Measurements from ENCODE around the gene CWH43. TPM values are rescaled to one million over a fixed set of nuclear protein-coding genes. Genes with fewer than 3 reads are reported as not detected.
A peak's percentile ranks its signal among the peaks of the same experiment; 100 is the strongest.

The CWH43 gene
- total RNA-seq, 2 donors from 2014 or later = 14.8 to 118 TPM

GRCh38 chr4:48985602-48985975 lies 486 bp upstream of the CWH43 start:
- peak overlapping the region in 1 of 2 donors; percentile 51 for H3K4me3 ChIP-seq
- H3K9me3 ChIP-seq = no peaks in the 10 kb centered on the region

GRCh38 chr4:48986654-48987164 lies 634 bp downstream of the CWH43 start:
- Histone ChIP-seq H3K27me3 (replicated peaks; ENCODE audit: insufficient read depth) (no peaks in the 10 kb centered on the region), H3K36me3 (no peaks in the 10 kb centered on the region), H3K27ac (peak overlapping the region; percentile 61 to 62), H3K4me1 (replicated peaks) (no peaks in the 10 kb centered on the region), H3K4me3 (peak overlapping the region; percentile 36 to 51), H3K9me3 (no peaks in the 10 kb centered on the region)
- WGBS = 22% methylated on average over 27 of the region's 27 CpGs
- intact Hi-C loops (cut with DNase I) = no loop called here
- no peak for DNase-seq (ENCODE audit: low spot score)
- TF ChIP-seq POLR2AphosphoS5 (IDR thresholded peaks at IDR 0.05) = no peak
- no peak for TF ChIP-seq CTCF (IDR thresholded peaks at IDR 0.05)
- no peak for TF ChIP-seq POLR2A (IDR thresholded peaks at IDR 0.05)

More at GRCh38 chr4:48985602-48985975, 486 bp upstream of the CWH43 start:
- H3K27me3 ChIP-seq (replicated peaks; ENCODE audit: insufficient read depth) = no peaks in the 10 kb centered on the region
- intact Hi-C loops (cut with DNase I) = no loop called here
- H3K27ac ChIP-seq = no peak overlapping the region
- TF ChIP-seq CTCF (IDR thresholded peaks at IDR 0.05) (no peak), POLR2AphosphoS5 (IDR thresholded peaks at IDR 0.05) (no peak), POLR2A (IDR thresholded peaks at IDR 0.05) (no peak)
- H3K36me3 ChIP-seq = no peaks in the 10 kb centered on the region
- 27% methylated on average over 18 of the region's 18 CpGs for WGBS
- DNase-seq (ENCODE audit: low spot score) = no peak
- H3K4me1 ChIP-seq (replicated peaks) = no peaks in the 10 kb centered on the region

GRCh38 chr4:48989461-48990203 lies 3.6 kb downstream of the CWH43 start:
- no peaks in the 10 kb centered on the region for H3K27me3 ChIP-seq (replicated peaks; ENCODE audit: insufficient read depth)
- TF ChIP-seq POLR2AphosphoS5 (IDR thresholded peaks at IDR 0.05) (no peak), CTCF (IDR thresholded peaks at IDR 0.05) (no peak), POLR2A (IDR thresholded peaks at IDR 0.05) (no peak)
- no peaks in the 10 kb centered on the region for H3K36me3 ChIP-seq
- H3K9me3 ChIP-seq = no peaks in the 10 kb centered on the region
- intact Hi-C loops (cut with DNase I) = no loop called here
- no peak overlapping the region for H3K27ac ChIP-seq
- H3K4me1 ChIP-seq (replicated peaks) = no peaks in the 10 kb centered on the region
- 78% methylated on average over 5 of the region's 5 CpGs for WGBS
- DNase-seq (ENCODE audit: low spot score) = no peak
- H3K4me3 ChIP-seq = no peak overlapping the region

GRCh38 chr4:48991357-48991756 lies 5.3 kb downstream of the CWH43 start:
- H3K27ac ChIP-seq = no peak overlapping the region
- intact Hi-C loops (cut with DNase I) = no loop called here
- H3K27me3 ChIP-seq (replicated peaks; ENCODE audit: insufficient read depth) = no peaks in the 10 kb centered on the region
- TF ChIP-seq POLR2A (IDR thresholded peaks at IDR 0.05) = no peak
- no peak for TF ChIP-seq POLR2AphosphoS5 (IDR thresholded peaks at IDR 0.05)
- no peak for TF ChIP-seq CTCF (IDR thresholded peaks at IDR 0.05)
- no peaks in the 10 kb centered on the region for H3K9me3 ChIP-seq
- H3K36me3 ChIP-seq = no peaks in the 10 kb centered on the region
- no peak for DNase-seq (ENCODE audit: low spot score)
- no peak overlapping the region for H3K4me3 ChIP-seq
- WGBS = 42% methylated on average over 3 of the region's 3 CpGs
- no peaks in the 10 kb centered on the region for H3K4me1 ChIP-seq (replicated peaks)

GRCh38 chr4:48997962-48998361 lies 11.9 kb downstream of the CWH43 start:
- TF ChIP-seq CTCF (IDR thresholded peaks at IDR 0.05) = no peak
- TF ChIP-seq POLR2AphosphoS5 (IDR thresholded peaks at IDR 0.05) = peak; percentile 40
- 55% methylated on average over 3 of the region's 3 CpGs for WGBS
- intact Hi-C loops (cut with DNase I) = no loop called here
- Histone ChIP-seq H3K36me3 (no peaks in the 10 kb centered on the region), H3K9me3 (no peaks in the 10 kb centered on the region), H3K27me3 (replicated peaks; ENCODE audit: insufficient read depth) (no peaks in the 10 kb centered on the region), H3K4me3 (no peak overlapping the region), H3K27ac (peak overlapping the region; percentile 30 to 61), H3K4me1 (replicated peaks) (peaks cover 4% of the 10 kb centered on the region)
- no peak for DNase-seq (ENCODE audit: low spot score)

Measured in prostate gland (tissue), 2 donors.